ENCODE measurements around the gene KCTD11.
A peak's percentile ranks its signal among the peaks of the same experiment; 100 is the strongest.

The KCTD11 gene

GRCh38 chr17:7351665-7352502 is at the start of gene KCTD11:
TSS of gene KCTD11 (plus strand) at chr17:7352162.
- DNase-seq (ENCODE audit: low read depth) = peak; percentile 52

- DNase-seq (ENCODE audit: low read depth) = no peak
Measured at GRCh38 chr17:7304179-7304578, 47.8 kb upstream of the KCTD11 start.

DNA sequence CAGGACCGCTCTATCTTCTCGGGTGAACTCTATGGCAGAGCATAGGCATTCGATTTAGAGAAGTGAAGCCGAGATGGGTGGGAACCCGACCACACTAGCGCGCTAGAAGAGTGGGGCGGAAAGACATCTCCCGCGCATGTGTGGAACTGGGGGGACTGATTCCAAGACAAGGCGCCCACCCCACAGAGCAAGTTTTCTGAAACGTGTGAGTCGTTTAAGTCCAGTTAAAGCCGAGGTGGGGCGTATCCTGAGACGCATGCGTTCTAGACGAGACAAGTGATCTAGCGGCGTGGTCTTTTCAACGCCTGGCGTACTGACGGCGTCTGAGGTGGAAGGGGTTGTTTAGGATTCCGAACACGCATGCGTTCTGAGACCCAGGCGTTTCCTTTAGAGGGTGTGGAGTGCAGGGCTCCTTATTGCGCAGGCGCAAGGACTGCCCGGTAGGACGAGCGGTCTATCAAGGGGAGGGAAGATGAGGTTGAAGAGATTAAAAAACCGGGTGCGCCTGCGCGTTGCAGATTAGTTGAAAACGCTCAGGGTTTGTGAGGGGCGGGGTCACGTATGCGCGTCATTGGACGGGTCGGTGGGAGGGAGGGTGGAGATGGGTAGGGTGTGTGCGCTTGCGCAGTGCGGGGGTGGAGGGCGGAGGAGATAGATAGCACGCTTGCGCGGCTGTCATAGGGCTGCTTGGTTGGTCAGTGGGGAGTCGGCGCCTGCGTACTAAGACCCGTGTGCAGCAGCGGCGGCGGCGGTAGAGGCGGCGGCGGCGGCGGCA is 44.9 kb upstream of the KCTD11 start, which contains the start of gene EIF5A:
Gene EIF5A (plus strand): TSS at position 718 of the 775 bp plus-strand sequence. CDS start 2,008 bp downstream, outside the sequence.
- peak; percentile 95 for DNase-seq (ENCODE audit: low read depth)

- DNase-seq (ENCODE audit: low read depth) = no peak
Measured at GRCh38 chr17:7307686-7308624, 44.0 kb upstream of the KCTD11 start.

- DNase-seq (ENCODE audit: low read depth) = no peak
Measured at GRCh38 chr17:7308625-7309433, 43.1 kb upstream of the KCTD11 start.

GRCh38 chr17:7309628-7310027 is 42.3 kb upstream of the KCTD11 start:
- no peak for DNase-seq (ENCODE audit: low read depth)

DNA sequence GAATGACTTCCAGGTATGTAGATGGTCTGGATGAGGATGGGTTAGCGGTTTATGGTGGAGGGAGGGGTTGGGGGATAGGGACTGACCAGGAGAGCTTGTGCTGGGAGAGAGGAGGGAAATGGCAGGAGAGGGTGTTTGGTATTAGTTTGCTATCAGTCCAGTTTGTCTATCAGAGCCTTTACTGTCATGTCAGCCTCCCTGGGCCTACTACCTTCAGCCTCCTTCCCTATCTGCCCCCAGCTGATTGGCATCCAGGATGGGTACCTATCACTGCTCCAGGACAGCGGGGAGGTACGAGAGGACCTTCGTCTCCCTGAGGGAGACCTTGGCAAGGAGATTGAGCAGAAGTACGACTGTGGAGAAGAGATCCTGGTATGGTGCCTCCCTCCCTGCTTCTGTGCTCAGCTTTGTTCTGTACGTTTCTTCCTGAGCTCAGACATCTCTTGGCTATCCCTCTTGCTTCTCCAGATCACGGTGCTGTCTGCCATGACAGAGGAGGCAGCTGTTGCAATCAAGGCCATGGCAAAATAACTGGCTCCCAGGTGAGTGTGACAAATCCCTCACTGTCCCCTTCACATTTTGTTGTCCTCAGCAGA is 40.8 kb upstream of the KCTD11 start:
- no peak for DNase-seq (ENCODE audit: low read depth)

DNA sequence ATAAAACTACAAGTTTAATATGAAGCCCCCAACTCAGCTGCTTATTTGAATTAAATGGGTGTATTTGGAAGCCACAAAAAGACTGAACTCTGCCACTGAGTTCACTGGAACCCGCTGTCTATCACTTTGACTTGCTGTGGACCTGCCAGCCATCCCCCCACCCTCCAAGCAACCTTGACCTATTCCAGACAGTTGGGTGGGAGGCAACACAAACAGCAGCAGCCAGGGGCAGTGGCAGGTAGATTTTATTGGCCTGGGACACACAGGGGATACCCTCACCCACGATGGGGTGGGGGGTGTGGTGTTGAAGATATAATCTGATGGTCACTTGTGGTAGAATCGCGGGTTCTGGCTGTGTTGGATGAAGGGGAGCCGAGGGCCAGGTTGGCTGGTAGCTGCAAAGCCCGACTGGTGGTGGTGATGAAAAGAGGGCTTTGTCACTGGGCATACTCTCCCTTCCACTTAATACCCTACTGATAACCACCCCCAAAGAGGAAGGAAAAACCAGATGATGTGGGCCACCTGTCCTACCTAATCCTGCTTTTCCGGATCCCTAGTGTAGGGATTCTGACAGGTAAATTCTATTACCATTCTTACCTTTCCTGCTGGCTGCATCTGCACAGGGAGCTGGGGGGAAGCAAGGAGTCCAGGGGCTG is 39.4 kb upstream of the KCTD11 start:
- DNase-seq (ENCODE audit: low read depth) = no peak

- DNase-seq (ENCODE audit: low read depth) = no peak
Measured at GRCh38 chr17:7313088-7313889, 38.7 kb upstream of the KCTD11 start.

DNA sequence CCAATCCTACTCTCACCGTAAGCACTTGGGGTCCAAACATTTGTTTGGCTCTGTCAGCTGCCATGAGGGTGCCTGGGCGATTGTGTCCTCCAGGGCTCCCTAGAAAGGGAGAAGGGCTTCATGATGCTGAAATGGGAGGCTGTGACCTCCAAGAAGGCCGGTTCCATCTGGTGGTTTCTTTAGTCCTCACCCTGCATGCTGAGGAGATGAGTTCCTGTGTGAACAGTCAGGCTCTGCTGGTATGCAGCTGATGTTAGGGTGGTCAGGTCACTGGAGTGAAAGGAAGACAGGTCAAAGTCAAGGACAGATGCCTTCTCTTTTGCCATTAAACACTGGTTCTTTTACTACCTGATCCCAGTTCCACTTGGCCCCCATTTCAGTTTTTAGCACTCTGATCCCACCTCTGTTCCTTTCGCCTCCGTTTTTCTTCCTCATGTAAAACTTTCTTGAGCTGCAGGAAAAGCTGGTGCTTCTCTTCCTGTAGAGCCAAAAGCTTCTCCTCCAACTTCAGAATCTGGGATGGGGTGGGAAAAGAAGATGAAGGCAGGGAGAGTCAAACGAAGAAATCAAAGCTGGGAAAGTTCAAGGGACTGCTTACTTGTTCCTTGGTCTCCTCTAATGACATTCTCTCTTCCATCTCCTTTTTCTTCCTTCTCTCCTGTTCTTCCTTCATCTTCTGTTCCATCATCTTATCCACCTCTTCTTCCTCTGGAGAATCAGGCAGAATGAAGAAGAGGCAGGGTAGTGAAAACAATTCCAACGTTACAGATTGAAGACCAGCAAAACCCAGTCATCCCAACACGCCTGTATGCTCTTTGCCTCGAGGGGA is 37.9 kb upstream of the KCTD11 start:
- DNase-seq (ENCODE audit: low read depth) = no peak

DNA sequence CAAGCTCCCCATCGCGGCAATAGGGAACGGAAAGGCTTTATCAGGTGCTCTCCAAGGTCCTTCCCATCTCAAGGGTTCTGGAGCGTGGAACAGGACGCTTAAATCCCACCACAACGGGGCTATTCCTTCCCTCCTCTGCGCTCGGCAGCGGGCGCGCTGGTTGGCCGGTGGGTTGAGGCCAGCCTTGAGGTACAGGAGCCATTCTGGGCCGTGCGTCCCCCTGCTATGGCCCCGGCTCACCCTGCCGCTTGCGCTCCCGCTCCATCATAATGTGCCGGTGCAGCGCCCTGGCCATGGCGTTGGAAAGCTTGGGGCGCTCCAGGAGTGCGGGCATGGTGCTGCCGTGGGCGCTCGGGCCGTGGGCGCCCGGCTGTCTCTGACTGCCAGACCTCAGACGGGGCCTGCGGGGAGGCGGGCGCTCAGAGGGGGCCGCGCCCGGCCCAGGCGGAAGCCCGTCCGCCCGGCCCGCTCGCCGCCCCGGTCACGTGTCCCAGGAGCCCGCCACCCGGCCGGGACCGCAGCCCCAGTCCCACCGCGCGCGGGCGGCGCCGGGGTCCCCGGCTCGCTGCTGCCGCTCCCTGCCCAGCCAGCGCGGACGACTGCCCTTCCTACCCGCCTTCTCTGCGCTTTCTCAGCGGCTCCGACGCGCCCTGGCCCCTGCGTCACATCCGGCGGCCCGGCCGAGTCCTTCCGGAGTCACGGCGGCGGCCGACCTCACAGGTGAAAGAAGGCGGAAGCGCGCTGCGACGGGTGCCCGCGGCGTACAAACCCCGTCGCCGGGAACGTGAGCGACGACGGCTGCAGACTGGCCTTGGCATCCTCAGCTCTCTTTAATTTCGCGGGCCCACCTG is 37.0 kb upstream of the KCTD11 start, which contains the start of gene GPS2:
Gene GPS2 (minus strand): TSS at position 642 of the 851 bp plus-strand sequence. CDS start 308 bp downstream, at position 334.
- DNase-seq (ENCODE audit: low read depth) = no peak

DNA sequence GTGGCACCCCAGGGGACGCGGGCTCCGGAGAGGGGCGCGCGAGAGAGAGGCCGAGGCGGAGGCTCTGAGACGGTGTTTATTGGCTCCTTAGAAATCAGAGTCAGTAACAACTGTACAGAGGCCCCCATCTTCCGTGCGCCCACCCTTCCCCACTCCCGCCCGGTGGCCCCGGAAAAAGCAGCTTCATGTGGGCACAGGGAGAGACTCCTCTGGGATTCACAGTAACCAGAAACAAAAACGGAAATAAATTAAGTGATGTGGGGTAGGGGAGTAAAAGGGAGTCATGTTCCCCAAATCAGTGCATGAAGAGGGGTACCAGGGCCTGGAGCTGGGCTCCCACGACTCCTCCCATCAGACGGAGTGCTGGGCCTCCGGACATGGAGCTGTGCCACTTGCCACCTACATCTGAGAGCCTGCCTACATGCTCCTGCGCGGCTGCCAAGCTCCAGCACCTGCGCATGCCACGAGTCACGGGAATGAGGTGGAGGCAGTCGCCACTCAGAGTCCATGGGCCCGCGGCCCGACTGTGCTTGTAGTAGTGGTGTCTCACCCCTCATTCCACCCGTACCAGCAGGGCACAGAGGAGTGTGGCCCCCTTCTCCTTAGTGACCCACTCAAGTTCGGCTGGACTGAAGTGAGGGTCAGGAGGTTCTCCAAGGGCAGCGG is 36.3 kb upstream of the KCTD11 start:
- no peak for DNase-seq (ENCODE audit: low read depth)

DNA sequence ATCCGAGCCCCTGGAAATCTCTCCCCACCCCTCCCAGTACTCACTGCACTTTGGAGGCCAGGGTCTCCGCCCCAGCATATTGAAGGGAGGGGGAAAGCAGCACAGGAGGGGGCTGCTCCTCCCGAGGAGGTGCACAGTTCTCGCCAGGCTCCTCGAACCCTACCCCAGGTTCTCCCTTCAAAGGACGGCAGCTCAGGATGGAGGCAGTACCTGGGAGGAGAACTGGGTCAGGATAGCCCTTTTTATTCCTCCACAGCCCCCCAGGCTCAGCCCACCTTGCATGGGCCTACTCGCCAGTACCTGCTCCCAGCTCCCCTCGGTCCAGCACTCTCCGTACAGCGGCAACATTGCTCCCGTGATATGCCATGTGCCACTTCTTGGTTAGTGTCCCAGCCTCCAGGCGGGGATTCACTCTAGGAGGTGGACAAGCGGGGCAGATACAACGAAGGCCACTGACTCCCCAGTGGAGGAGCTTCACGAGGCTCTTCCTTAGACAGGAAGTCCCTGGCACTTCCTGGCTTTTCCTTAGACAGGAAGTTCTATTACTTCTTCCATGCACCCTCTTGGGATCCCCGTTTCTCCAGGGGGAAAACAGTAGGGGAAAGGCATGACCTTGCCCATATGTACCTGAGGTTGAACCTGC is 34.7 kb upstream of the KCTD11 start:
- no peak for DNase-seq (ENCODE audit: low read depth)

GRCh38 chr17:7318121-7318860 is 33.7 kb upstream of the KCTD11 start:
- DNase-seq (ENCODE audit: low read depth) = no peak

DNA sequence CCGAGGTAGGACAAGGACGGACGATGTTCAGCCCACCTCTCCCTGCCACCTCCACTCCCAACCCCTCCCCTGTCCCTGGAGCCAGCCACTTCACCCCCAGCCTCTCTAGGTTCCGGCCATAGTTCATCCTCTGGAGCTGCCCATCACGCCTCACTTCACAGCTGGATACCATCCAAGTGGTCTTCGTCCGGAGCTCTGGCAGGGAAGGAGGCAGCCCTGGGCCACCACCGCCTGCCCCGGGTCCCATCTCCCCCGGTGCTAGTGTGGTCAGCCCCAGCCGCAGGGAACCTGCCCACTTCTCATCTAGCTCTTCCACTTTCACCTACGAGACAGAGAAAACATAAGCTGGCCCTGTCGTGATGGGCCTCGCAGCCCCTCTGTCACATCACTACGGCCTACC is 30.5 kb upstream of the KCTD11 start:
- no peak for DNase-seq (ENCODE audit: low read depth)

Measured in HS-27A (cell line).